Measurements from ENCODE around the gene CYP8B1.

The CYP8B1 gene

DNA sequence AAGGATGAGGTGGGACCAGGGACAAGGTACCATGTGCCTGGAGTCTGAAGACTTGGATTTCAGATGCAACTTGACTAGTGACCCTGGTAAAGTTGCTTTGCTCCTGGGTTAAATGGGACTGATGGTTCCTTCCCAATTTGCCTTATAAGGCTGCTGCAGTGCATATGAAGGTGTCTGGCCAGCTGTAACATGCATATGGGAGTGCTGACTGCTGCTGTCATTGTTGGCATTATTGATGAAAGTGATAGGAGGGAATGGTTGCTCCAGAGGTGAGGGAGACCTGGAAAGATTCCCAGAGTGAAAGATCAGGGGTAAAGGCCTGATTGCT is 20.5 kb downstream of the CYP8B1 start:
- no peak overlapping the region for H3K4me3 ChIP-seq (ENCODE audit: low read depth, low read length)
- no peak for DNase-seq (ENCODE audit: low read depth)
- TF ChIP-seq, protein P1, sequence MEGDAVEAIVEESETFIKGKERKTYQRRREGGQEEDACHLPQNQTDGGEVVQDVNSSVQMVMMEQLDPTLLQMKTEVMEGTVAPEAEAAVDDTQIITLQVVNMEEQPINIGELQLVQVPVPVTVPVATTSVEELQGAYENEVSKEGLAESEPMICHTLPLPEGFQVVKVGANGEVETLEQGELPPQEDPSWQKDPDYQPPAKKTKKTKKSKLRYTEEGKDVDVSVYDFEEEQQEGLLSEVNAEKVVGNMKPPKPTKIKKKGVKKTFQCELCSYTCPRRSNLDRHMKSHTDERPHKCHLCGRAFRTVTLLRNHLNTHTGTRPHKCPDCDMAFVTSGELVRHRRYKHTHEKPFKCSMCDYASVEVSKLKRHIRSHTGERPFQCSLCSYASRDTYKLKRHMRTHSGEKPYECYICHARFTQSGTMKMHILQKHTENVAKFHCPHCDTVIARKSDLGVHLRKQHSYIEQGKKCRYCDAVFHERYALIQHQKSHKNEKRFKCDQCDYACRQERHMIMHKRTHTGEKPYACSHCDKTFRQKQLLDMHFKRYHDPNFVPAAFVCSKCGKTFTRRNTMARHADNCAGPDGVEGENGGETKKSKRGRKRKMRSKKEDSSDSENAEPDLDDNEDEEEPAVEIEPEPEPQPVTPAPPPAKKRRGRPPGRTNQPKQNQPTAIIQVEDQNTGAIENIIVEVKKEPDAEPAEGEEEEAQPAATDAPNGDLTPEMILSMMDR (IDR thresholded peaks at IDR 0.05; ENCODE audit: control insufficient read depth, extremely low read depth, insufficient read depth), result no peak

DNA sequence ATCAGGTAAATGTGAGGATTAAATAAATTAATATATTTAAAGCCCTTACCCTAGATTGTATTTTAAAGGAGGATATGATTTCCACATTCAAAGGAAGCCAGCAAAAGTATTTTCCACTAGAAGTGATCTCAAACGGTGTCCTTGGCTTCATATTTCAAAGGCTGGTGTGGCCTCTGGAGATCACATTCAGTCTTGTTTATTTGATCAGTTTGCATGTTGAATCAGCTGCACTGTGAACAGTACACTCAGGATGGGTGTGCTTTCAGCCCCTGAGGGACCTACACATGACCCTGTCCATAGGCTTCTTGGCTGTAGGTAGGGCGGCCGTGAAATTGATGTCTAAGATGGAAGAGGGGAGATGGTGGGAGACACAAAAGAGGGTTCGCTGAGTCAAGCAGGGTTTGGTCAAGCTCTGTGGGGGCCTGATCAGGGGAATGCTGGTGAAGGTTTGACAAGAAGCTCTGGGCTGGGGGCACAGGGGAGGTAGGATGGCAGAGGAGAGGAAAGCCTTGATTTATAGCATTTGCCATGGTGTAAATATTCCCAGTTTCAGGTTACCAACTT is 21.9 kb downstream of the CYP8B1 start:
- DNase-seq (ENCODE audit: low read depth), result no peak
- TF ChIP-seq, protein P1 (IDR thresholded peaks at IDR 0.05; ENCODE audit: control insufficient read depth, extremely low read depth, insufficient read depth), result no peak
- H3K4me3 ChIP-seq (ENCODE audit: low read depth, low read length), result no peak overlapping the region

DNA sequence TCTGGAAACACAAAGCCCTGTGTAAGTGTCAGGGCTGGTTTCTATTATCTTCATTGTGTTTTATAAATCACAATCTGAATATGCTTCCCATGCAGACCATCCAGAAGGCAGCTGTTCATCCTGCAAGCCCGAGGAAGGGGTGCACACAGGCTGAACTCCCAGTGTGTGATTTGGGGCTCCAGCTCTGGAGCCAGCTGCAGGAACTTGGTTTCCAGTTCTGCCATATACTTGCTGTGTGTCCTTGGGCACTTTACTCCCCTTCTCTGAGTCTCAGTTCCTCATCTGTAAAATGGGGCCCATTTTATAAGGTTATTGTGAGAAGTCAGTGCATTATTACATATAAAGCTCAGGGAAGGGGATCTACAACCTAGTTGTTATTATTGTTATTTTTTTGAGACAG is 22.6 kb downstream of the CYP8B1 start:
- H3K4me3 ChIP-seq (ENCODE audit: low read depth, low read length), result no peak overlapping the region
- DNase-seq (ENCODE audit: low read depth), result no peak
- TF ChIP-seq, protein P1 (IDR thresholded peaks at IDR 0.05; ENCODE audit: control insufficient read depth, extremely low read depth, insufficient read depth), result no peak

DNA sequence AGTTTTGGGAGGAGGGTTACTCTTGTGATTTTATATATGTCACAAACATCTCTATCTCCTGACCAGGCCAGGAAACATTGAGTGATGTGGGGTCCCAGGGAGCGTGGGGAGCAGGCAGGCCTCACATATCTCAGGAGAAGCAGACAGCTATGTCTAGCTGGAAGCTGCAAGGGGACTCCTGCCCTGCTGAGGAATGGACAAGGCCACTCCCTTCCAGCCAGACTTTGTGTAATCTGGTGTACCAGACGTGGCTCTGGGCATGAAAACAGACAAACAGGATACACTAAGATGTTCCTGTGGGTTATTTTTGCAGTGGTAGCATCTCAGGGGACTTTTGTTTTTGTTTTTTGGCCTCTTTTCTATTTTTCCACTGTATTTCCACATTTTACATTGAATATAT is 23.2 kb downstream of the CYP8B1 start:
- DNase-seq (ENCODE audit: low read depth), result no peak
- TF ChIP-seq, protein P1 (IDR thresholded peaks at IDR 0.05; ENCODE audit: control insufficient read depth, extremely low read depth, insufficient read depth), result no peak
- no peak overlapping the region for H3K4me3 ChIP-seq (ENCODE audit: low read depth, low read length)

DNA sequence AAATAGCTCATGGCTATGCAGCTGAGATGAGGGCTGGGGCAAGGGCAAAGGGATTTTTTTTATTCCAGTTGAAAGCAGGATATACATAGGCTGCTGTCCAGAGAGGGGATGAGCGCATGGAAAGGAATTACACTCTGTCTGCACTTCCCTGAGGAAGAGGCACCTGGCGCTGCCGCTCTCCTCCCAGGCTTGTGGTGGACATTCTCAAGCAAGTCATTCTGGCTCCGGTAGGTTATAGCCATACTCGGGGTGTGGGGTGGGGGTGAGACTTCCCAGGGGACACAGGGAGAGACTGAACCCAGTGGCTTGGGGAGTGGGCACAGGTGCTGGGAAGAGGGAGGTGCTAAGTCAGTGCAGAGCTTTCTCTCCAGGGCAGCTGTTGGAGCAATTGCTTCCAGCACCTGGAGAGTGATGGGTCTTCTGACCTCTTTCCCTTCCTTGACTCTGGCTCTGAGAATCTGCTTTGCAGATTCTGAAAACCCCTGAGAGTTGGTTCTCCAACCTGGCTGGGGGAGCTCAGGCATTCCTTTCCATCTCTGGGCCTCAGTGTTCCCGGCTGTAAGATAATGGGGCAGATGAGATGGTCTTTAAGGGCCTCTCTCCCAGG is 24.3 kb downstream of the CYP8B1 start:
- TF ChIP-seq, protein P1 (IDR thresholded peaks at IDR 0.05; ENCODE audit: control insufficient read depth, extremely low read depth, insufficient read depth), result no peak
- H3K4me3 ChIP-seq (ENCODE audit: low read depth, low read length), result no peak overlapping the region
- no peak for DNase-seq (ENCODE audit: low read depth)

DNA sequence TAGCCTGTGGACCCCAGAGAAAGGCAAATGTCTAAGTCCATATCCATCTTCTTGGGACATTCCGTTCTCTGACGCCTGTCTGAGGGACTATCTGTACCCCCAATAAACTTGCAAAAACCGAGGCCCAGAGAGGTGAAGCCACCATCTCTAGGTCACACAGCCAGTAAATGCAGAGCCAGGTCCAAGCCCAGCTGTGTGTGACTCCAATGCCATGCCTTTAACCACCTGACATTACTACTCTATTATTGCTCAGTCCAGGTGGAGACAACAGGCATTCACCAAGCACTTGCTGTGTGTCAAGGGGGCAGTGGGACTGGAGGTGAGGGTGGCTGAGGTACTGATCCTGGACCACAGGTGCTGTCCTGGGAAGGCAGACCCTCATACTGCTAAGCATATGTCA is 25.4 kb downstream of the CYP8B1 start:
- no peak for DNase-seq (ENCODE audit: low read depth)
- no peak overlapping the region for H3K4me3 ChIP-seq (ENCODE audit: low read depth, low read length)
- TF ChIP-seq, protein P1 (IDR thresholded peaks at IDR 0.05; ENCODE audit: control insufficient read depth, extremely low read depth, insufficient read depth), result no peak

DNA sequence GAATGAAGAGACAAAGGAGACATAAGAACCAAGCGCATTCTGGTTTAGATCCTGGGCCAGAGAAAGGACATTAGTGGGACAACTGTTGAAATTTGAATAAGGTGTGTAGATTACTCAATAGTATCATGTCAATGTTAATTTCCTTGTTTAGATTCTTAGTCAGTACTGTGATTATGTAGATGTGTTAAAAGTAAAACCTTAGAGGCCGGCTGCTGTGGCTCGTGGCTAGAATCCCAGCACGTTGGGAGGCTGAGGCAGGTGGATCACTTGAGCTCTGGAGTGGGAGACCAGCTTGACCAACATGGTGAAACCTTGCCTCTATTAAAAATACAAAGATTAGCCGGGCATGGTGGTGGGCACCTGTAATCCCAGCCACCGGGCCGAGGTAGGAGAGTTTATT is 26.7 kb downstream of the CYP8B1 start:
- no peak overlapping the region for H3K4me3 ChIP-seq (ENCODE audit: low read depth, low read length)
- TF ChIP-seq, protein P1 (IDR thresholded peaks at IDR 0.05; ENCODE audit: control insufficient read depth, extremely low read depth, insufficient read depth), result no peak
- DNase-seq (ENCODE audit: low read depth), result no peak

Measured in LNCaP clone FGC (cell line).